RPMI8226 (cell line): ENCODE data around the gene MAPKBP1.
"Not testable (repeated sequence)": the region's sequence is repeated elsewhere in the genome, so short reads cannot be mapped to it uniquely, and the experiment has no call there.

Experiments
- DNase-seq: peaks from one replicate; pipeline ENCODE4 v3.0.0-alpha.2; 2015

Gene MAPKBP1

DNA sequence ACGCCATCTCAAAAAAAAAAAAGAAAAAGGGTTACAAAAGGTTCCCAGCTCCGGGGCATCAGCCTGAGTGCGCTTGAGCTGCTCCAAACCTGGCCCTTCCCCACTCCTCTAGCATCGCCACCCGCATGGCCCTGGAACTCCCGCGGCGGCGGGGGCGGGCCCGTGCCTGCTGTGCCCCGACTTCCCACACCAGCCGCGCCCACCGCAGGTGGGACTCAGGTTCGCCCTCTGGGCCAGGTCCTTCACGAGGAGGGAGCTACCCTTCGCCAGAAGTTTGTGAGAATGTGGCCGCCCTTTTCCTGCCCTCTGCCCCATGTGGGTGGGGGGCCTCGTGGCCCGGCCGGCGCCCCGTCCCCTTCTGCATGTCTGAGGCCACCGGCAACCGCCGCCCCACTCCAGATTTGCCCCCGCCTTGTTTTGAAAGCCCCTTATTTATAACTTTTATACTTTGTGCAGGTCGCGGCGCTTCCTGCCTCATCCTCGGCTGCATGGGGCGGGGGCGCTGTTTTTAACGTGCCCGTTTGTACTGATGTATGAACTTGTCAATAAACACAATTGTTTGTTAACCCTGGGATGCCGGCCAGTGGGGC is 53.1 kb downstream of the MAPKBP1 start:
- DNase-seq: no peak

DNA sequence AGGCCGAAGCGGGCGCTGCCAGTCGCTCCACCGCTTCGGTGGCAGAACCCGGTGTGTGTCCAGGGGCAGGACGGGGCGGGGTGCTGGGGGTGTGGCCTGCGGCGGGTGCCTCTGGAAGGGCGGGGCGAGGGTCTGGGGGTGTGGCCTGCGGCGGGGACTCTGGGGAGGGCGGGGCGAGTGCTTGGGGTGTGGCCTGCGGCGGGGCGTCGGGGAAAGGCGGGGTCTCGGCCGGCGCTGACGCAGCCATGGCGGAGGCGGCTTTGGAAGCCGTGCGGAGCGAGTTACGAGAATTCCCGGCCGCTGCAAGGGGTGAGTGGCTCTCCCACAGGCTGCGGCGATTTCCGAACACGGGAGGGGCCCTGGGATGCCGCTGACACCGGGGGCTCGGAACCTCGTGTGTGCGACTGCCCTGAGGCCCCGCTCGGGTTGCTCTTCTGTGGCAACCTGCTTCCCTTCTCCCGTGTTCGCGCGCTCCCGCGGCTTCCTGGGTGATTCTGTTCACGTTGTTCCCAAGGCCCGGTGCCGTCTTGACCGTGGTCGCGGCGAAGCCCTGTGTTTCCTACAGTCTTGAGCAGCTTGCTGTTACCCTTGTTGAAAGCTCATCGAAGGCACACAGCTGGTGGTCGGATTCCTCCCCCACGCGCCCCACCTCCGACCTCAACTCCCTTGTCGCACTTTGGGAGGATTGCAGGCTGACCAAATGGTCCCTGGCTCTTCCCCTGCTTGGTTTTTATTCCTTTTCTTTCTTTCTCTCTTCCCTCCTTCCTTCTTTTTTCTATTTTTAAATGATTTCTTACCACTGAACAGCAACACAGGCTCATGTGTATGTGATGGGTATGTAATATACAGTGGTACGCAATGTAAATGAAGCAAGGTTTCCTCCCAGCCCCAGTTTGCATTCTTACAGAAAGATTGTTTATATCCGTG is 53.9 kb downstream of the MAPKBP1 start, which contains the start of gene JMJD7:
Gene JMJD7, plus strand, starts transcription at position 213 of the 927 bp plus-strand sequence. Its CDS starts 33 bp downstream, at position 246.
- peak; percentile 86 for DNase-seq

DNA sequence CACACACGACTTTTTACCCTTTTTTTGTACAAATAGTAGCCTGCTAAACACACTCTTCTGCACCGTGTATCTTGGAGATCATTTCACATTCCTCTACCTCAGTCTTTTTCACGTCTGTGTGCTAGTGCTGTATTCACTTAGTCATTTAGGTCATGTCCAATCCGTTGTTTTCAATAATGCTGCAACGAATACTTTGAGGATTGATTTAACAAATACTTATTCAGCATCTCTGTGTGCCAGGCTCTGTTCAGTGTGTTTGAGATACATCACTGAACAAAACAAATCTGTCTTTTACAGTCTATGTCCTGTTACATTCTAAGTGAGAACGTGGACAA is 54.5 kb downstream of the MAPKBP1 start:
- DNase-seq: no peak

DNA sequence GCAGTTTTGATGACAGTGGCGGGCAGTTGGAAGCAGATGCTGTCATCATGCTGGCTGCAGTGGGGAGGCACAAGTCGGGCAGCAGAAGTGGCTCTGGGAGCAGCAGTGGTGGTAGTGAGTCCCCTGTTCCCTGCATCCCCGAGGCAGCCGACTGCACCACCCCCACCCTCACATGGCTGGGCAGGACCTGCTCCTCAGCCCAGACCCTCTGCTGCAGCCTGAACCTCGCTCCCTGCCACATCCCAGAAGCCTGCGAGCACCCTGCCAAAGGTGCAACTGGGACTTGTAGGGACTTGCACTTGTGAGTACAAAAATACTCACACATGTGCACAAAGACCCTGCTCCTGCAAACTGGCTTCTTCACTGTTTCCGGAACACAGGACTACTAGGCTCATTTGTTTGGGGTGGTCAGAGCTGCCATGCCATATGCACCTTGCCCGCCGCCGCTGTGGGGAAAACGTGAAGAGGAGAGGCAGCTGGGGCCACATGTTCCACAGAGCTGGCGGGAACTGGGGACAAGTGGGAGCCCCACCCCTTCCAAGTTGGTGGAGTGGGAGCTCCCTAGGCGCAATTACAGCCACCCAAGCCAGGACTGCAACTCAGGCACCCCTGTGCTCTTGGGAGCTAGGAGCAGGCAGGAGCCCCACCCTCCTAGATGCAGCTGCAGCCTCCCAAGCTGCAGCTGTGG is 55.8 kb downstream of the MAPKBP1 start:
- no peak for DNase-seq

DNA sequence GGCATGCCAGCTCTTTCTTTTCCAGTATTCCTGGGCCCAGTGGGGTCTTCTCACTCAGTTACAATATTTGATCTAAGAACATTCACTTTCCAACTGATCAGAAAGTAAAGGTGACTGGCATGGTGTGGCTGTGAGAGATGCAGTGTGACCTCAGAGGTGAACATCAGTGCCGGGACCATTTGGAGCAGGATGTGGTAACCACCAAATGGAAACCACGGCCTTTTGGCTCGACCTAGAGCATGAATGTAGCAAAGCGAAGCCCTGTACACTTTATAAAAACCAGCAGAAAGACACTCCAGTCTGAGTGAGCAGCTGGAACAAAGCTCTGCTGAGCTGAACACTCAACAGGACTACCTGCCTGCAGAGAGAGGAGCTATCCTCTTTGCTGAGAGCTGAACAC is 57.0 kb downstream of the MAPKBP1 start:
- DNase-seq: not testable (repeated sequence)

DNA sequence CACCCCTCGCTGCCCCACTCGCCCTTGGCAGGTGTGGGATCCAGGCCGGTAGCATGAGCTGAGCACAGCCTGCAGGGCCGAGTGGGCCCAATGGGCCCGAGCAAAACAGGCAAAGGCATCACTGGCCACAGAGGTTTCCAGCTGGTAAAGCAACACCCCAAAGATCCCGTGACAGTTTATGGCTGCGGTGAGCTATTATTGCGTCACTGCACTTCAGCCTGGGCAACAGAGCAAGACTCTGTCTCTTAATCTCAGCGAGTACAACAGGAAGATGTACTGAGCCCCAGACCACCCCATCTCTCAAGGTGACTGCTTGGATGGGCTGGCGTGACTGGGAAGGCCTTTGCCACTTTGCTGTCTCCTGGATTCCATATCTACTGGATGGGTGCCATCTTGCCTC is 57.9 kb downstream of the MAPKBP1 start:
- DNase-seq: no peak

DNA sequence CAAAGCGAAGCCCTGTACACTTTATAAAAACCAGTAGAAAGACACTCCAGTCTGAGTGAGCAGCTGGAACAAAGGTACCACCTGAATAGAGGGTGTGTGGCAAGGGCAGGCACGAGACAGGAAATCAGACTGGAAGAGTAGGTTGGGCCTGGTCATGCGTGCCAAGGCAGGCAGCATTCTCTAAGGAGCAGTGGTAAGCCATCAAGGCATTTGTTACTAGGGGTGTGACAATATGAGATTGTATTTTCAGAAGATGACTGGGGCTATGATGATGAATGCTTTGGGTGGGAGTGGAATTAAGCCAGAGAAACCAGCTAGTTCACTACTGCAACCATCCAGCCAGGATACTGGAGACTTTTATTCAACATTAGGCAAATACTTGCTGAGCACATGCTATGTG is 58.6 kb downstream of the MAPKBP1 start:
- no peak for DNase-seq

DNA sequence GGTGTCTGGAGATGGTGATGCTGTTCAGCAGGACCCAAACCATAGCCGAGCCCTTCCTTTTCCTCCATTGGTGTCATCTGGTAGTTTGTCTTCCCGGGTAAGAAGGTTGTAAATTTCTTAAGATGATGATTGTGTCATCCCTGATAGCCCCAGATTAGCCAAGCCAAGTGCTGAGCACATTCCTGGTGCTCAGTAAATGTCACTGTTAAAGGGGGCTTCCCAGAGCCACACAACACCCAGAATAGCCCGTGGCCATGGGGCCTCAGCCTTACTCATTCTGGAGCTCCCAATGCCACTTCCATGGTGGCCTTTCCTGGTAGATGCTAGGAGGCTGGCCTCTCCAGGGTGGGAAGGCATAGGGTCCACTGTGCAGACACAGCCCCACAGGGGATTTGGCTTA is 59.8 kb downstream of the MAPKBP1 start:
- DNase-seq: no peak

DNA sequence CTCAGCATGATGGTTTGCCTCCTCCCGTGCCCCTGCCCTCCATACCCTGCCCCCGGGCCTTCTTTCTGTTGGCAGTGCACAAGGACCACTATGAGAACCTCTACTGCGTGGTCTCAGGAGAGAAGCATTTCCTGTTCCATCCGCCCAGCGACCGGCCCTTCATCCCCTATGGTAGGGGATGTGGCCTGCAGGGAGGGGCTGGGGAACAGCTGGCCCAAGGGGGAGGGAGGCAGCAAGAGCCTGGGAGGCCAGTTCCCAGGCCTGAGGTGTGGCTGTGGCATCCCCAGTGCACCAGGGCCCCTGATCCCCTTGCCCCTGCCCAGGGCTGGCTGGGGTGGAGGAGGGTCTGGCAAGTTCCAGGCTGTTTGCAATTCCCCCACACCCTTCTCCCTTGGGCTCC is 61.8 kb downstream of the MAPKBP1 start:
- no peak for DNase-seq

DNA sequence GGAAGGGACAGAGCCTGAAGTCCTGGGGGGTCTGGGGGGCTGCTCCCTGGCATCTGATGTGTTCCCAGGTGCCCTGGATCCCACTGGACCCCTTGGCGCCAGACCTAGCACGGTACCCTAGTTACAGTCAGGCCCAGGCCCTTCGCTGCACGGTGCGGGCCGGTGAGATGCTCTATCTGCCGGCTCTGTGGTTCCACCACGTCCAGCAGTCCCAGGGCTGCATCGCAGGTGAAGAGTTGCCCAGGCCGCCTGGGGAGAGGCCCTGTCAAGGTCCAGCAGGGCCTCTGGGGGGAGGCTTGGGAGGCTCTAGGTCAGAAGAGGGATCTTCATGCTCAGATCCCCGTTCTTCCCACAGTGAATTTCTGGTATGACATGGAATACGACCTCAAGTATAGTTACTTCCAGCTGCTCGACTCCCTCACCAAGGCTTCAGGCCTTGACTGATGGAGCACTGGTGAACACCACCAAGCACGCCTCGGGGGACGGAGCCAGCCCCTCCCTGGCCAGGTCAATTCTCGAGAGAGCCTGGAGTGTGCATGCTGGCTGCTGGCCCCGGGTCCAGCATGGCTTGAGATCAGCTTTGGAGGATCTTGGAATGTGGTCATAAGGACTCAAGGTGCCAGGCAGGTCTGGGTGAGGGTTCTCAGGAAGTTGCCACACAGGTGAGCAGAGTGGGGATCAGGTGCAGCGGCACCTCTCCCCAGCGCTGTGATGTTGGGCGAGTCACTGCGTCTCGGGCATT is 62.6 kb downstream of the MAPKBP1 start:
- no peak for DNase-seq

DNA sequence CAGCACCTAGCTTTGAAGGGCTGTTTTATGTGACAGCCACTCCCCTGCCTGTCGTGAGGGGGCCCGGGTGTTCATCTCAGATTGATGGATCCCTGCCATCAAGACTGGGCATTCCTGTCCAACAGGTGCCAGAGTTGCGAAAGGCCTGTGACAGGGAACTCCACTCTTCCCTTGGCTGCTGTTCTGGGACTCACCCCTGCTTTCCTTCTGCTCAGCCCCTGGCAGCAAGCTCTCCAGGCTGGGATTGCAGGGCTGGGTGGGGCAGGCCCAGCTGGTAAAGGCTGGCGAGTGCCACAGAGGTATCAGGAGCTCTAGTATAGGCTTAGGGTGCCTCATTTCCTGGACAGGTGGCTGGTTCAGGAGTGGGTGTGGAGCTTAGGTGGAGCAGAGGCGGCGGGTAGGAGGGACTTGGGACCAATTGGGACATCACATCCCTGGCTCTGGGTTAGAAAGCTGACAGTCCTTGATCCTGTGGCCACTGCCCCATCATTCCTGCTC is 64.2 kb downstream of the MAPKBP1 start, which contains the start of gene PLA2G4B:
Gene PLA2G4B, plus strand, starts transcription at position 448 of the 498 bp plus-strand sequence. CDS start 67 bp downstream, outside the sequence.
- no peak for DNase-seq

DNA sequence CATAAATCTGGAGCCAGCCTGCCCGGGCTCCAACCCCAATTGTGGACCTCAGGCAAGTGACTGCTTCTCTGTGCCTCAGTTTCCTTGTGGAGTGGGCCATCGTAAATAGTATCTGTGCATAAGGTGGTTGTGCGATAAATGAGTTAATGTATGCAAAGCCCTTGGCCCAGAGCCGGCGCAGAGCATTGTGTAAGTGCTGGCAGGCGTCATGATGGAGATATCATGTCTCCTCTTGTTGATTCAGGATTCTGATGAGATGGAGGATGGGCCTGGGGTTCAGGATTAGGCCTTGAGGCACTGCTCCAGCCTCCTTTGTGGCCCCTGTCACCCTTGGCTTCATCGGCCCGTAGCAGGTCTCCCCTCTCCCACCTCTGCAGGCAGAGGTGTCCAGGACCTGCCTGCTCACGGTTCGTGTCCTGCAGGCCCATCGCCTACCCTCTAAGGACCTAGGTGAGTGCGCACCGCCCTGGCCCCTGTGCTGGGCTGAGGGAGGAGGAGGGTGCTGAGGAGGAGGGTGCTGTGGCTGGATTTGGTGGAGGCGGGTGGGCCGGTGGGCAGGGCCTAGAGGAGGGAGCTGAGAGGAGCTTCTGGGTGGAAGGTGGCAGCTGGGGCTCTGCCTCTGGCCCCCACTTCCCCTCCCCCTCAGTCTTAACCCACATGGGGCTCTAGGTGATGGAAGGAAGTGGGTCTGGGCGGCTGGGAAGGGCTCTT is 65.7 kb downstream of the MAPKBP1 start:
- DNase-seq: no peak

DNA sequence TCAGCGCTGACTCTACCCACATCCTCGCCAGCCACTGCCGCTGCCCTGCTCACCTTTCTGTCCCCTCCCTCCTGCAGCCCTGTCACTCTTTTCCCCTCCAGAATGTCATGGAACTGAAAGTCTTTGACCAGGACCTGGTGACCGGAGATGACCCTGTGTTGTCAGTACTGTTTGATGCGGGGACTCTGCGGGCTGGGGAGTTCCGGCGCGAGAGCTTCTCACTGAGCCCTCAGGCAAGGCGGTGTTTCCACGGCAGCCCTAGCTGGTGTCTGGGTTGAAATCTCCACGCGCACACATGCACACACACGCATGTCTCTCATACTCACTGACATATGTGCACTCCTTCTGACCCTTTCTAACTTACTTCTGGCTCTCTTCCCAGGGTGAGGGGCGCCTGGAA is 66.4 kb downstream of the MAPKBP1 start:
- no peak for DNase-seq

DNA sequence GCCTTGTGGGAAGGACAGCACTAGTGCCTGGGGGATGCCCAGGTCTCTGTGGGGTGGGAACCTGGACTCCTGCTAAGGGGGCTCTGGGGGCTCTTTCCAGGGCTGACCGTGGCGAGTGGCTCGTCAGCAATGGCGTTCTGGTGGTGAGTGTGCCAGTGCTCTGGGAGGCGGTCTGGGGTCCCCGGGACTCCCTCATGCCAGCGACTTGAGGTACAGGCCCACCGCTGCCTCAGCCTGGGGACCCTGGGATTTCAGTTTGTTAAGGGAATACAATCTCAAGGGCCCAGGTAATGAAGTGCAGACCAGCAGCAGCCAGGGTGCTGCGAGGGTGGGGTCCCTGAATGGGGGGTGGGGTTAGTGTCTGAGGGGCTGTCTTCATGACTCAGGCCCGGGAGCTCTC is 66.8 kb downstream of the MAPKBP1 start:
- no peak for DNase-seq

DNA sequence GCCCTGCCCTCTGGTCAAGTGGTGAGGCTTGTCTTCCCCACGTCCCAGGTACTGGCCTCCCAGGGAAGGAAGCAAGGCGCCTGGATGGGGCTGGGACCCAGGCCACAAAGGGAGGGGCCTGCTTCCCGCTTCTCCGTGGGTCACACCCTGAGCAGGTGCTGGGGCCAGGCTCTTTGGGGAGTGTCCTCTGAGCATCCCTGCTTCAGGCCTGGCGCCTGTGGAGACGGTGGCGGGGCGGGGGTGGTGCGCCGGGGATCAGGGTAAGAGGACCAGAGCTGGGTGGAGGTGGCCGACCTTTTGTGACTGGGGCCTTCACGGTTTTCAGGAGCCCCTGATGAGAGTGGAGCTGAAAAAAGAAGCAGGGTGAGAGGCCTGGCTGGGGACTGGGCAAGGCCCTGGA is 67.9 kb downstream of the MAPKBP1 start:
- DNase-seq: no peak

DNA sequence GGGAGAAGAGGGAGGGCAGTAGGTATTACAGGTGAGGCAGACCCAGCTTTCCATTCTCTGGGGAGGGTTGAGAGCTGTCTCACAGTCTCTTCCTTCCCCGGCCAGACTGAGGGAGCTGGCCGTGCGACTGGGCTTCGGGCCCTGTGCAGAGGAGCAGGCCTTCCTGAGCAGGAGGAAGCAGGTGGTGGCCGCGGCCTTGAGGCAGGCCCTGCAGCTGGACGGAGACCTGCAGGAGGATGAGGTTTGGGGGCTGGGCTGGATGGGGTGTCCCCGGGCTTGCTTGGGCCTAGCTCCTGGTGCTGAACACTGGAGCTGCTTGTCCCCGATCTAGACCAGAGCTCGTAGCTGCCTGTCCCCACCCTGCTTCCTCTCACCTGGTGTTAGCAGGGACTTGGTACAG is 69.3 kb downstream of the MAPKBP1 start:
- no peak for DNase-seq

DNA sequence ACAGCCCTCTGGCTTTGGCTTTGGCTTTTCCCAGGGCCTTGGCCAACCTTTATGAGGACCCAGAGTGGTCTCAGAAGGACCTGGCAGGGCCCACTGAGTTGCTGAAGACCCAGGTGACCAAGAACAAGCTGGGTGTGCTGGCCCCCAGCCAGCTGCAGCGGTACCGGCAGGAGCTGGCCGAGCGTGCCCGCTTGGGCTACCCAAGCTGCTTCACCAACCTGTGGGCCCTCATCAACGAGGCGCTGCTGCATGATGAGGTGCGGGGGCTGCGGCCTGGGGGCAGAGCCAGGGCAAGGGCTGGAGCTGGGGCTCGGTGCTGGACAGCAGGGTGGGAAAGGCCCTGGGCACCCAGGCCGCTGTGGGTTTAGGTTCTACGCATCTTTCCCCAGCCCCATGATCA is 70.5 kb downstream of the MAPKBP1 start:
- no peak for DNase-seq

DNA sequence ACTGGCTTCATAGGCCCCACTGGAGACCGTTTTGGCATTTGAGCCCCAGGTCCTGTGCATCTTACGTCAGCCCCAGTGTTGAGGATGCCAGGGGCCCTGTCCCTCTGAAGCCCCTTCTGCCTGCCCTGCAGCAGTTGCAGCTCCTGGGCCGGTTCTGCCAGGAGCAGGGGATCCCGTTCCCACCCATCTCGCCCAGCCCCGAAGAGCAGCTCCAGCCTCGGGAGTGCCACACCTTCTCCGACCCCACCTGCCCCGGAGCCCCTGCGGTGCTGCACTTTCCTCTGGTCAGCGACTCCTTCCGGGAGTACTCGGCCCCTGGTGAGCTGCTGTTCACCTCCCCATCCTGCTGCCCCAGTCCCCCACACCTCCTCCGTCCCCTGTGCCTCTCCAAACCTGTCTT is 72.9 kb downstream of the MAPKBP1 start:
- no peak for DNase-seq

DNA sequence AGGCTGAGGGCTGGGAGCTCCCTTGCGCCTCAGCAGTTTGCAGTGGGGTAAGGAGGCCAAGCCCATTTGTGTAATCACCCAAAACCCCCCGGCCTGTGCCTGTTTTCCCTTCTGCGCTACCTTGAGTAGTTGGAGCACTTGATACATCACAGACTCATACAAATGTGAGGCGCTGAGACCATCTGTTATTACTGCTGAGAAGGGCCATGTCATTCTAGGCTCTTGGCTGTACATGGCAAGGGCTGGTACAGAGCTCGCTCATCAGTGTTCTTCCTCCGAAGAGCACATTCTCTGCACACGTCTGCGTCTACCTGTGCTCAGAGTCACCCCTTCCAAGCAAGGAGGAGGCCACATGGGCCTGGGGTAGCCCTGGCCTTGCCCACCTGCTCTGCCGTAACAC is 73.7 kb downstream of the MAPKBP1 start:
- DNase-seq: no peak

DNA sequence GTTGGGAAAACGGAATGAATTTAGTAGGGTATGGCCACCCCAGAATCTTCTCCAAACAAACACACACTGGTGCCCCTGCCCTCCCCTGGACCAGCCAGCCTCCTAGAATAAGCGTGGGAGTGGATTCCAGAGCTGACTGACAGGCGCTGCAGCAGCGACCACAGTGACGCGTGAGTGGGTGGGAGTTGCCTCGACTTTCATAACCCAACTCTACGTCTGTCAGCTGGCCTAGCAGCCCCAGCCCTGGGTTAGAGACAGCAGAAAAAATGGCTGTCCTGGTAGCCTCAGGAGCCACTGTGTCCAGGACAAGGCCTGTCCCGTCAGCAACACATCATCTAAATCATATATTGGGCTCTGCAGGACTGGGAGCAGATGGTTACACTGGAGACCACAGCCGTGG is 74.3 kb downstream of the MAPKBP1 start:
- DNase-seq: no peak

DNA sequence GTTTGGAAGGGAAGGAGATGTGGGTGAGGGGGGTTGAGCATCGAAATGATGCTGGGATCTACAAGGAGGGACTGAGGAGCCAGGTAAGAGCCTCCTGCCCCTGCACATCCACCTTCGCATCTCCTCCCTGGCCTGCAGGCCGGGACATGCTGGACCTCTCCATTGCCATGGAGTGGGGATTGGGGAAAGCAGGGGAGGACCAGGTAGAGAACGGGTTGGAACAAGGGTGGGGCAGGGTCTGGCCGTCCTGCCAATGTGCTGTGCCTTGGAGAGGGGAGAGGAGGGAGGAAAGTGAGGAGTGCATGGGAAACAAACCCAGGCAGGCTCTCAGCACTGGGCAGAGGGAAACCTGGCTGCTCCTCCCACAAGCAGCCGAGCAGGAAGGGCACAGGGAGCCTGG is 74.9 kb downstream of the MAPKBP1 start:
- DNase-seq: no peak

DNA sequence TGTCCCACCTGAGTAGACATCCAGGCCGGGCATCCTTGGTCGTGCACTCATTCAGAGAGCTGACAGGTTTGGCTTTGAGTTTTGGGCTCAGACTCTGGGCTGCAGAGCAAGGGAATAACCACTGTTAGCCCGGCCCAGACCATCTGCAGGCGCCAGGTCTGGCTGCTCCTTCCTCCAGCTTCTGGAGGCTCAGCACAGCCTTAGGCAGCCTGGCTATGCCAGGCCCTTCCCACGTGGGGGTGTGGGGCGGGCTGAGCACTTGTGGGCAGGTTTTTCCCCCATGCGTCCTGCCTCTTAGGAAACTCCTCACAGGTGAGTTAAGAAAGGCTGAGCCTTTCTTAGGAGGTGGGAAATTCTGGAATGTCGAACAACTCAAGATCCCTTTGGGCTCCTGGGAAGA is 75.6 kb downstream of the MAPKBP1 start:
- no peak for DNase-seq
